ENCODE data around the gene TBX18.

DNA sequence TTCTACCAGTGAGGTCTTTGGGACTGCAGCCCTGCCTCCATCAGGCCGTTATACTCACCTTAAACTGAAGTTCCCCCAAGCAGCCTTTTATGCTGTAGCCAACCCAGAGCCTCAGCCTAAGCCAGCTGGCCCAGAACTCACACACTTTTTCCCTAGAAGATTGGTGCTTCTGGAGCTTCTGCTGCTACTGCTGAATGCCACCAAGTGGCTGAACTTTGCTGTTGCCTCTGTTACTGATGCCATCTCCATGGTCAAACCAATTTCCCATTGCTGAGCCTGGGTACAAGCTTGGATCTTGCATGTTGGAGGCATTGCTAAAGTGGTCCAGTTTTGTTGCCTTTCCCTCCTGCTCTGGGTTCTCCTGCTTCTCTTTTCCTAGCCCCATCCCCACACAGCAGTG lies 15.0 kb upstream of the TBX18 start:
- no peak for TF ChIP-seq ZNF274 (IDR thresholded peaks at IDR 0.05; ENCODE audit: low read depth, low read length)
- TF ChIP-seq SUZ12 (IDR thresholded peaks at IDR 0.05; ENCODE audit: extremely low read depth, insufficient read depth, insufficient read length) = no peak
